NB4 (cell line): Measurements from ENCODE around the gene TBC1D32.
"Not testable (repeated sequence)": the region's sequence is repeated elsewhere in the genome, so short reads cannot be mapped to it uniquely, and the experiment has no call there.

Experiments used
- DNase-seq: peaks from one replicate; pipeline ENCODE4 v3.0.0; 2010; ENCODE audit warnings: low read depth
- H3K4me3 ChIP-seq: one replicate; pipeline ENCODE4 v1.5.1; 2011; ENCODE audit warnings: mild to moderate bottlenecking, low read depth, low read length, moderate library complexity
- MYC ChIP-seq: IDR thresholded peaks from 2 replicates; pipeline ENCODE4 v1.6.1; 2011; ENCODE audit warnings: low read depth, low read length
- POLR2A ChIP-seq: IDR thresholded peaks from 2 replicates; pipeline ENCODE4 v1.6.1; 2011; ENCODE audit warnings: mild to moderate bottlenecking; ENCODE audit not compliant: insufficient read length; ENCODE audit errors: extremely low read depth
- TF ChIP-seq, protein P1 (sequence below): IDR thresholded peaks from one replicate; pipeline ENCODE4 v1.5.1; 2012; ENCODE audit warnings: low read depth, low read length
- TF ChIP-seq, protein P2 (sequence below): IDR thresholded peaks from 2 replicates; pipeline ENCODE4 v1.6.1; 2011; ENCODE audit warnings: low read depth, low read length

Gene TBC1D32

DNA sequence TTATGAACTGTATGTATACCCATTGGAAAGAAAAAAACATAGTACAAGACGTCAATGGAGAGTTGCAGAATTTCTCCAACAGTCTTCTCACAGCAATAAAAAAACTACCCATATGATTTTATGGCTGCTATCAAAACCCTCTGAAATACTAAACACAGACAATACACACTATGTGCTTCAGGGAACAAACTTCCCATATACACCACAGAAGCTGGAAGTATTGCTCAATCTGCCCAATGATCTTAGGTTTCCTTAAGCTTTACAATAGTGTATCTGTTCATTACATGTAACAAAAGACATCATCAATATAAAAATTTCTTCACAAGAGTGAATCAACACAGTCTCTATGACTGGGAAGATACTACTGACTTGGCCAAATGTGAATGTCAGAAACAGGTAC, 150.5 kb downstream of the TBC1D32 start:
- TF ChIP-seq MYC, result no peak
- TF ChIP-seq, protein P1, sequence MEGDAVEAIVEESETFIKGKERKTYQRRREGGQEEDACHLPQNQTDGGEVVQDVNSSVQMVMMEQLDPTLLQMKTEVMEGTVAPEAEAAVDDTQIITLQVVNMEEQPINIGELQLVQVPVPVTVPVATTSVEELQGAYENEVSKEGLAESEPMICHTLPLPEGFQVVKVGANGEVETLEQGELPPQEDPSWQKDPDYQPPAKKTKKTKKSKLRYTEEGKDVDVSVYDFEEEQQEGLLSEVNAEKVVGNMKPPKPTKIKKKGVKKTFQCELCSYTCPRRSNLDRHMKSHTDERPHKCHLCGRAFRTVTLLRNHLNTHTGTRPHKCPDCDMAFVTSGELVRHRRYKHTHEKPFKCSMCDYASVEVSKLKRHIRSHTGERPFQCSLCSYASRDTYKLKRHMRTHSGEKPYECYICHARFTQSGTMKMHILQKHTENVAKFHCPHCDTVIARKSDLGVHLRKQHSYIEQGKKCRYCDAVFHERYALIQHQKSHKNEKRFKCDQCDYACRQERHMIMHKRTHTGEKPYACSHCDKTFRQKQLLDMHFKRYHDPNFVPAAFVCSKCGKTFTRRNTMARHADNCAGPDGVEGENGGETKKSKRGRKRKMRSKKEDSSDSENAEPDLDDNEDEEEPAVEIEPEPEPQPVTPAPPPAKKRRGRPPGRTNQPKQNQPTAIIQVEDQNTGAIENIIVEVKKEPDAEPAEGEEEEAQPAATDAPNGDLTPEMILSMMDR, result no peak
- no peak overlapping the region for H3K4me3 ChIP-seq
- DNase-seq, result no peak

DNA sequence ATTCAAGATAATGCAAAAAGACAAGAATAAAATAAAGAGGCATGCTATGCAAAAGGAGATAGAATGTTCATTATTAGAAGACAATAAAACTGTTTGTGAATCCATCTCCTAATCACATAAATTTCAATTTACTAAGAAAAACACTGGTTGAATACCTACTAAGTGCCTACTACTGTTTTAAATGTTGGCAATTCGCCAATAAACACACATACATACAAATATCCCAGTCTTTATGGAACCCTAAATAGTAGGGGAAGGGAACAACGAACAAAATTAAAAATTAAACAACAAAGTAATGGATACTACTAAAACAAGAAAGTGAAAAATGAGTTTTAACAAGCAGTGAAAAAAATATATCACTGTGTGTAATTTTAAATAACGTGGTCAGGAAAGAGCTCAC, 158.5 kb downstream of the TBC1D32 start:
- TF ChIP-seq POLR2A (no peak), MYC (no peak)
- TF ChIP-seq, protein P2, sequence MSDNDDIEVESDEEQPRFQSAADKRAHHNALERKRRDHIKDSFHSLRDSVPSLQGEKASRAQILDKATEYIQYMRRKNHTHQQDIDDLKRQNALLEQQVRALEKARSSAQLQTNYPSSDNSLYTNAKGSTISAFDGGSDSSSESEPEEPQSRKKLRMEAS, result no peak
- TF ChIP-seq, protein P1, result no peak
- no peak overlapping the region for H3K4me3 ChIP-seq
- DNase-seq, result no peak

DNA sequence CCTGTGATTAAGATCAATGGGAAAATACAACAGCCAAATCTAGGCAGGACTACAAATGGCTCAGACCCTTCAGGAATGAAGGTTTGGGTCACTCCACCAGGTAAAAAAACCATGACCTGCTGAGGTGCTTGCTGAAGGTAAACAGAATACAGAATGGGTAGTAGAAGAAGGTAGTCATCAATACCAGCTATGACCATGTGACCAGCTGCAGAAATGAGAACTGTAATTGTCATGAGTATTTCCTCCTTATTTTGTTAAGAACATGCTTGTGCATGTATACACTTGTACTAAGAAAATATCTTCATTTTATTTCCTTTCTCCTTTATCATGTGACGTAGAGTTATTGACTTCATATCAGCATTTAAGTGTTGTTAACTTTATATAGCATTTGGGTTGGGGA, 161.8 kb downstream of the TBC1D32 start:
- H3K4me3 ChIP-seq, DNase-seq: not testable (repeated sequence)

DNA sequence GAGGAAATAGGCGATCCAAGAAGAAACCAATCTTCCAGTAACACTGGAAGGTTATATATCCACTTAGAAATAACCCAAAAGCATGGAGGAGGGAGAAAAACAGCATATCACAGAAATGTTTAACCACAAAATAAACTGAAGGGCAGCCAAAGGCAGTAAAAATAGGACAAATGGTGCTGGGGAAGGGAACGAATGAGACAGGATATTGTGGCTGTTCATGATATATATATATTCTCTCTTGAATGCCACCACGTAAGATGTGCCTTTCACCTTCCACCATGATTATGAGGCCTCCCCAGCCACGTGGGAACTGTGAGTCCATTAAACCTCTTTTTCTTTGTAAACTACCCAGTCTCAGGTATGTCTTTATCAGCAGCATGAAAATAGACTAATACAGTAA, 162.4 kb downstream of the TBC1D32 start:
- no peak for DNase-seq
- H3K4me3 ChIP-seq, result no peak overlapping the region
- TF ChIP-seq POLR2A, result no peak
- TF ChIP-seq, protein P1, result no peak

DNA sequence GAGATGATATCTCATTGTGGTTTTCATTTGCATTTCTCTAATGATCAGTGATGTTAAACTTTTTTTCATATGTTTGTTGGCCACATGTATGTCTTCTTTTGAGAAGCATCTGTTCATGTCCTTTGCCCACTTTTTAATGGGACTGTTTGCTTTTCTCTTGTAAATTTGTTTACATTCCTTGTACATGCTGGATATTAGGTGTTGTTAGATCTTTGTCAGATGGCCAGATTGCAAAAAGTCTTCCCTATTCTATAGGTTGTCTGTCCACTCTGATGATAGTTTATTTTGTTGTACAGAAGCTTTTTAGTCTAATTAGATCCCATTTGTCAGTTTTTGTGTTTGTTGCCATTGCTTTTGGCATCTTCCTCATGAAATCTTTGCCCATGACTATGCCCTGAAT, 172.4 kb downstream of the TBC1D32 start:
- no peak for TF ChIP-seq POLR2A
- TF ChIP-seq, protein P1, result no peak
- no peak for TF ChIP-seq MYC
- TF ChIP-seq, protein P2, result no peak
- no peak overlapping the region for H3K4me3 ChIP-seq
- no peak for DNase-seq

DNA sequence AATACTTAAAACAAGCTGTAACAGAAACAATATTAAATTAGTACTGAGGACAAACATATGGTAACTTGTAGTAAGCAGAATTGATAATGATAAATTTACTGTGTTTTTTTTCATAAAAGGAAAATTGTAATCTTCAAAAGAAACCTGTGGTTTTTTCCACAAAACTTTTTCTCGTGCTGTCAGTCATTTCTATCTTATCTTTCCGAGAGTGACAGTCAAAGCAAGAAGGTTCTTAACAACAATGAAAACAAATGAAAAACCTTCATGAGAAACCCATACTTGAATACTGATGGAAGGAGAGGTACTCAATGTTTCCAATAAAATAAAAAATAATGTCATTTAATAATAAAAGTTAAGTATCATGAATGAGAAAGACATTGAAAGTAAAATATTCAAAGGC, 174.0 kb downstream of the TBC1D32 start:
- TF ChIP-seq, protein P2, result no peak
- TF ChIP-seq MYC (no peak), POLR2A (no peak)
- TF ChIP-seq, protein P1, result no peak
- no peak for DNase-seq

DNA sequence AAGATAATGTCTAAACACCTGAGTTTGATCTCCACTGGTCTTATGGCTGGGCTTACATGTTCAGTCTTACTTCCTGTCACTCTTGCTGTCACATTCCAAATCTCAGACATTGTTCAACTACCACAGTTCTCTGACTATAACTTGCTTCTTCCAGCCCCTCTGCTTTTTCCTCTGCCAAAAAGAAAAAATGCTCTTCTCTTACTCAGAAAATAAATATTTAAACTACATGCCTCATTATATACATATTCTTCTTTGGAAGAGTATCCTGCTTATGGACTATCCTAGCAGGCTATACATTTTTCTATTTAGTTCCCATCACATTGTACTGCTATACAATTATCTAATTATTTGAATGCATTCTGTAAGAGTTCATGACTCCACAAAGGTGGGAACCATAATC, 175.4 kb downstream of the TBC1D32 start:
- DNase-seq, result no peak
- TF ChIP-seq MYC, result no peak
- no peak for TF ChIP-seq POLR2A
- TF ChIP-seq, protein P1, result no peak
- TF ChIP-seq, protein P2, result no peak

More for the DNA sequence above, 174.0 kb downstream of the TBC1D32 start:
- no peak overlapping the region for H3K4me3 ChIP-seq

More for the DNA sequence above, 175.4 kb downstream of the TBC1D32 start:
- H3K4me3 ChIP-seq, result no peak overlapping the region
